Erythroblast (primary cell): ENCODE data around the gene LCORL.

Experiments used
- DNase-seq, 2 experiments: peaks; one replicate each; lab custom pipeline; 2025; lab: John Stamatoyannopoulos, UW
- GATA1 ChIP-seq: IDR thresholded peaks from 2 replicates; pipeline ENCODE4 v1.6.1; 2011; ENCODE audit warnings: low read depth, mild to moderate bottlenecking, control low read depth, low read length, moderate library complexity
- POLR2A ChIP-seq: IDR thresholded peaks from 2 replicates; pipeline ENCODE4 v1.6.1; 2011; ENCODE audit warnings: mild to moderate bottlenecking, low read length

The LCORL gene

GRCh38 chr4:17932041-17932440 lies 89.5 kb downstream of the LCORL start:
- no peak for TF ChIP-seq POLR2A
- TF ChIP-seq GATA1, result no peak
- no peak for DNase-seq

GRCh38 chr4:17930256-17930655 lies 91.3 kb downstream of the LCORL start:
- TF ChIP-seq POLR2A (no peak), GATA1 (no peak)
- no peak for DNase-seq

- no peak for DNase-seq
- no peak for TF ChIP-seq POLR2A
Measured at GRCh38 chr4:17924189-17924588, 97.4 kb downstream of the LCORL start.

GRCh38 chr4:17921451-17921850 lies 100.1 kb downstream of the LCORL start:
- TF ChIP-seq POLR2A (no peak), GATA1 (no peak)
- DNase-seq, result no peak

- TF ChIP-seq POLR2A (no peak), GATA1 (no peak)
Measured at GRCh38 chr4:17920681-17921080, 100.9 kb downstream of the LCORL start.

GRCh38 chr4:17915439-17915838 lies 106.1 kb downstream of the LCORL start:
- no peak for DNase-seq
- no peak for TF ChIP-seq GATA1
- TF ChIP-seq POLR2A, result no peak

More at GRCh38 chr4:17920681-17921080, 100.9 kb downstream of the LCORL start:
- DNase-seq, result no peak

GRCh38 chr4:17912011-17912410 lies 109.5 kb downstream of the LCORL start:
- no peak for TF ChIP-seq POLR2A
- TF ChIP-seq GATA1, result no peak
- no peak for DNase-seq

GRCh38 chr4:17911608-17912007 lies 109.9 kb downstream of the LCORL start:
- DNase-seq, result no peak
- TF ChIP-seq GATA1, result no peak
- no peak for TF ChIP-seq POLR2A

GRCh38 chr4:17898553-17899055 lies 123.0 kb downstream of the LCORL start:
- TF ChIP-seq POLR2A (no peak), GATA1 (no peak)
- no peak for DNase-seq

GRCh38 chr4:17895481-17895880 lies 126.1 kb downstream of the LCORL start:
- DNase-seq, result no peak
- no peak for TF ChIP-seq POLR2A
- TF ChIP-seq GATA1, result no peak

- no peak for DNase-seq
- no peak for TF ChIP-seq GATA1
- no peak for TF ChIP-seq POLR2A
Measured at GRCh38 chr4:17894421-17894820, 127.1 kb downstream of the LCORL start.

- no peak for TF ChIP-seq POLR2A
- no peak for DNase-seq
Measured at GRCh38 chr4:17889692-17890091, 131.9 kb downstream of the LCORL start.

GRCh38 chr4:17884511-17884910 lies 137.0 kb downstream of the LCORL start:
- DNase-seq, result no peak
- no peak for TF ChIP-seq POLR2A
- no peak for TF ChIP-seq GATA1

GRCh38 chr4:17884063-17884462 lies 137.5 kb downstream of the LCORL start:
- no peak for DNase-seq
- TF ChIP-seq POLR2A (no peak), GATA1 (no peak)

- TF ChIP-seq POLR2A, result no peak
- TF ChIP-seq GATA1, result no peak
- no peak for DNase-seq
Measured at GRCh38 chr4:17877661-17878060, 143.9 kb downstream of the LCORL start.
